Panc1 (cell line): ENCODE results near the gene GLRA3. TPM values are rescaled to one million over a fixed set of nuclear protein-coding genes. Genes with fewer than 3 reads are reported as not detected.

Source experiments
- ATAC-seq: fragments of 200-7000 bp; cut with Tn5 transposase; 2 replicates; pipeline ENCODE4 v1.9.1; 2020; ENCODE audit warnings: mild to moderate bottlenecking, moderate library complexity
- BruUV-seq: library from RNA; stranded (reverse); fragments of 400-500 nt; replicated peaks from 2 replicates; lab custom pipeline; 2021; lab: Mats Ljungman, UMichigan
- CTCF ChIA-PET: fragments of 300-600 bp; sonication (Branson Sonifier 250); formaldehyde crosslinking; loops from one replicate; lab custom pipeline; 2022; ENCODE audit warnings: antibody characterized with exemption; lab: Charles Lee
- POLR2A ChIA-PET: fragments of 300-600 bp; sonication (Branson Sonifier 250); formaldehyde crosslinking; loops from one replicate; lab custom pipeline; 2022; ENCODE audit warnings: antibody characterized with exemption; lab: Charles Lee
- DNase-seq: peaks from one replicate; pipeline ENCODE4 v3.0.0-alpha.2; 2010; ENCODE audit warnings: low read depth, low spot score
- H3K27ac ChIP-seq: 2 replicates; pipeline ENCODE4 v1.5.1; 2011; ENCODE audit warnings: mild to moderate bottlenecking, low read length, inconsistent platforms
- H3K27me3 ChIP-seq: fragments of 200-500 bp; sonication (Bioruptor generic); 2 replicates; pipeline ENCODE4 v1.6.0; 2014; ENCODE audit warnings: low read length, inconsistent platforms; ENCODE audit not compliant: control insufficient read depth, insufficient read depth
- H3K36me3 ChIP-seq: fragments of 200-500 bp; sonication (Bioruptor generic); 2 replicates; pipeline ENCODE4 v1.5.1; 2014; ENCODE audit warnings: inconsistent platforms, mild to moderate bottlenecking, low read length, moderate library complexity; ENCODE audit not compliant: control insufficient read depth, insufficient read depth
- H3K4me1 ChIP-seq: 2 replicates; pipeline ENCODE4 v1.5.1; 2011; ENCODE audit warnings: inconsistent platforms, mild to moderate bottlenecking, low read length, moderate library complexity; ENCODE audit not compliant: control insufficient read depth, insufficient read depth
- H3K4me3 ChIP-seq, 2 experiments: 2 replicates each; pipeline ENCODE4 v1.5.1; 2011 to 2012; ENCODE audit warnings: low read depth in 2 of 2, low read length in 2 of 2, mild to moderate bottlenecking in 2 of 2, inconsistent platforms in 1 of 2, moderate library complexity in 1 of 2
- H3K9me3 ChIP-seq: fragments of 200-500 bp; sonication (Bioruptor generic); 2 replicates; pipeline ENCODE4 v1.5.1; 2014; ENCODE audit warnings: low read depth, mild to moderate bottlenecking, inconsistent platforms, low read length, moderate library complexity; ENCODE audit not compliant: control insufficient read depth, insufficient read depth
- CTCF ChIP-seq: fragments of 450-650 bp; IDR thresholded peaks from 2 replicates; pipeline ENCODE4 v1.5.1; 2017; ENCODE audit warnings: mild to moderate bottlenecking
- POLR2AphosphoS5 ChIP-seq: IDR thresholded peaks from 2 replicates; pipeline ENCODE4 v1.6.1; 2012; ENCODE audit warnings: mild to moderate bottlenecking, low read depth, low read length, moderate library complexity
- REST ChIP-seq, 2 experiments: IDR thresholded peaks; 2 replicates each; pipeline ENCODE4 v1.6.1; 2011 to 2012; ENCODE audit warnings: low read depth in 2 of 2, control low read depth in 1 of 2, low read length in 1 of 2, mild to moderate bottlenecking in 1 of 2, moderate library complexity in 1 of 2; ENCODE audit not compliant: insufficient read depth in 1 of 2
- SIN3A ChIP-seq: IDR thresholded peaks from 2 replicates; pipeline ENCODE4 v1.6.1; 2012; ENCODE audit warnings: low read depth, mild to moderate bottlenecking, low read length, moderate library complexity, borderline replicate concordance; ENCODE audit not compliant: insufficient read depth
- TCF7L2 ChIP-seq: IDR thresholded peaks from 2 replicates; pipeline ENCODE4 v1.6.1; 2011; ENCODE audit warnings: mild to moderate bottlenecking, low read depth, low read length, inconsistent platforms
- in situ Hi-C: cut with HindIII; loops from 2 replicates; pipeline ENCODE4 v1.10.0; 2016; ENCODE audit warnings: low sequenced_read_pairs, low pct_unique_long_range_greater_than_20kb
- intact Hi-C: fragments of 100-400 bp; cut with micrococcal nuclease; formaldehyde crosslinking; loops from one replicate; pipeline ENCODE4 v1.10.0; 2022; ENCODE audit not compliant: unreplicated experiment
- total RNA-seq: library from RNA; stranded (reverse); gene quantifications from one replicate; pipeline ENCODE4 v1.2.1, GENCODE V29; 2021; ENCODE audit not compliant: unreplicated experiment

GLRA3 gene
- total RNA-seq, 1 experiment from 2014 or later: not detected

GRCh38 chr4:174629265-174629664 lies 199.8 kb downstream of the GLRA3 start:
- ChIA-PET POLR2A (no interaction called here), CTCF (no interaction called here)
- no peaks in the 10 kb centered on the region for H3K4me1 ChIP-seq
- no peak overlapping the region for H3K27ac ChIP-seq
- intact Hi-C loops (no loop called here), in situ Hi-C loops (no loop called here)
- BruUV-seq: no TSS peak
- no peak overlapping the region for H3K4me3 ChIP-seq
- H3K27me3 ChIP-seq: no peaks in the 10 kb centered on the region
- no peak for ATAC-seq
- TF ChIP-seq CTCF: no peak
- TF ChIP-seq SIN3A: no peak
- TF ChIP-seq POLR2AphosphoS5: no peak
- no peak for TF ChIP-seq REST (IDR thresholded peaks at IDR 0.05; ENCODE audit: insufficient read depth in 1 of 2, low read depth in 2 of 2, low read length in 1 of 2)
- no peak for TF ChIP-seq TCF7L2
- H3K9me3 ChIP-seq: no peaks in the 10 kb centered on the region
- DNase-seq: no peak
- H3K36me3 ChIP-seq: no peaks in the 10 kb centered on the region

GRCh38 chr4:174628191-174628590 lies 200.9 kb downstream of the GLRA3 start:
- no peak overlapping the region for H3K4me3 ChIP-seq
- no peaks in the 10 kb centered on the region for H3K9me3 ChIP-seq
- ChIA-PET CTCF (no interaction called here), POLR2A (no interaction called here)
- TF ChIP-seq POLR2AphosphoS5 (no peak), SIN3A (no peak), TCF7L2 (no peak)
- in situ Hi-C loops: no loop called here
- intact Hi-C loops: no loop called here
- no peaks in the 10 kb centered on the region for H3K27me3 ChIP-seq
- DNase-seq (no peak), ATAC-seq (no peak)
- H3K27ac ChIP-seq: no peak overlapping the region
- no TSS peak for BruUV-seq
- H3K4me1 ChIP-seq: no peaks in the 10 kb centered on the region
- H3K36me3 ChIP-seq: no peaks in the 10 kb centered on the region

GRCh38 chr4:174627473-174627872 lies 201.6 kb downstream of the GLRA3 start:
- TF ChIP-seq POLR2AphosphoS5: no peak
- TF ChIP-seq SIN3A: no peak
- no peak for TF ChIP-seq TCF7L2
- no peak for TF ChIP-seq CTCF
- TF ChIP-seq REST (IDR thresholded peaks at IDR 0.05; ENCODE audit: insufficient read depth in 1 of 2, low read depth in 2 of 2, low read length in 1 of 2): no peak
- Histone ChIP-seq H3K4me1 (no peaks in the 10 kb centered on the region), H3K36me3 (no peaks in the 10 kb centered on the region), H3K27me3 (no peaks in the 10 kb centered on the region), H3K4me3 (no peak overlapping the region), H3K27ac (no peak overlapping the region), H3K9me3 (no peaks in the 10 kb centered on the region)
- intact Hi-C loops (no loop called here), in situ Hi-C loops (no loop called here)
- BruUV-seq: no TSS peak
- ChIA-PET CTCF (no interaction called here), POLR2A (no interaction called here)
- no peak for ATAC-seq
- DNase-seq: no peak
